ENCODE data around the gene MCUB.

DNA sequence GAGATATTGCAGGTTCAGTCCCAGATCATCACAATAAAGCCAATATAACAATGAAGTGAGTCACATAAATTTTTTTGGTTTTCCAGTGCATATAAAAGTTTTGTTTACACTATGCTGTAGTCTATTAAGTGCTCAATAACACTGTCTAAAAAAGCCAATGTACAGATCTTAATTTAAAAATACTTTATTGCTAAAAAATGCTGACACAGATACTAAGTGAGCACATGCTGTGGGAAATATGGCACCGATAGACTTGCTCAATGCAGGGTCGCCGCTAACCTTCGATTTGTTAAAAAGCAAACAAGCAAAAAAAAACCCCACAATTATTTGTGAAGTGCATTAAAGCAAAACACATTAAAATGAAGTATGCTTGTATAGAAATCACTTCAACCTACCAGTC, 159.6 kb downstream of the MCUB start:
- TF ChIP-seq, protein P1, sequence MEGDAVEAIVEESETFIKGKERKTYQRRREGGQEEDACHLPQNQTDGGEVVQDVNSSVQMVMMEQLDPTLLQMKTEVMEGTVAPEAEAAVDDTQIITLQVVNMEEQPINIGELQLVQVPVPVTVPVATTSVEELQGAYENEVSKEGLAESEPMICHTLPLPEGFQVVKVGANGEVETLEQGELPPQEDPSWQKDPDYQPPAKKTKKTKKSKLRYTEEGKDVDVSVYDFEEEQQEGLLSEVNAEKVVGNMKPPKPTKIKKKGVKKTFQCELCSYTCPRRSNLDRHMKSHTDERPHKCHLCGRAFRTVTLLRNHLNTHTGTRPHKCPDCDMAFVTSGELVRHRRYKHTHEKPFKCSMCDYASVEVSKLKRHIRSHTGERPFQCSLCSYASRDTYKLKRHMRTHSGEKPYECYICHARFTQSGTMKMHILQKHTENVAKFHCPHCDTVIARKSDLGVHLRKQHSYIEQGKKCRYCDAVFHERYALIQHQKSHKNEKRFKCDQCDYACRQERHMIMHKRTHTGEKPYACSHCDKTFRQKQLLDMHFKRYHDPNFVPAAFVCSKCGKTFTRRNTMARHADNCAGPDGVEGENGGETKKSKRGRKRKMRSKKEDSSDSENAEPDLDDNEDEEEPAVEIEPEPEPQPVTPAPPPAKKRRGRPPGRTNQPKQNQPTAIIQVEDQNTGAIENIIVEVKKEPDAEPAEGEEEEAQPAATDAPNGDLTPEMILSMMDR (IDR thresholded peaks at IDR 0.05; ENCODE audit: low read length), result no peak
- no peak for TF ChIP-seq EZH2phosphoT487 (IDR thresholded peaks at IDR 0.05; ENCODE audit: low read length)
